Measurements from ENCODE around the gene CARNS1.

CARNS1 gene

DNA sequence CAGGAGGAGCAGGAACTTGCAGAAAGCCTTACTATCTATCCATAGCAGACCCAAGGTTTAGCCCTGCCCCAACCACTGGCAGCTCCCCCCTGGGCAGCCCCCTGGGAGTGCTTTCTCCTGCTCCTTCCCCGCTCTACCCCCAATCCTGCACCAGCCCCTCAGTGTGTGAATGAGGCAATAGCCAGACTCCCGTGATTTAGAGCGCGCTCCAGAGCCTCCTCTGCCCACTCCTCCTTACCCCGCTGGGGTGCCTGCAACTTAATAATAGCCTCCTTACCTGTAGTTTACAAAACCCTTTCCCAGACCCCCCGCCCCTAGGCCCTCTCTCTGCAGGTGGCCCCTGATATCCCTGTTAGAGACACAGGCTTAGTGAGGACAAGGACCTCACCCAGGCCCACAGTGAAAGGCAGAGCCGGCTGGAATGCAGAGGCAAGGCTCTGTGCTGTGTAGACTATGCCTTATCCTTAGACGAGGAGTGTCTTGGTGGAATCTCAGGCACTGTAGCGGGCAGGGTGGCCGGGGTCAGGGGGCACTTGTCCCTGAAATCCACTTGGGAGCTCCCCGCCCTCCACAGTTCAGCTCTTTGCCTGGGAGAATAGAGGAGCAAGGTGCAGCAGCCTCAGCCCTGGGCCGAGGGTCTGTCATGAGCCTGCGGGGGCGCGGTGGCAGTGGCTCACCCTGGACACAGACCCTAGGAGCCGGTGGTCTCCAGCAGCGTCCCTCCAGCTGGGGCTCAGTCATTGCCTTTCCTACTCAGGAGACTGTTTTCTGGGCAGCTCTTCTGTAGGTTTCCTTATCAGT is 4.3 kb upstream of the CARNS1 start:
- no peak for DNase-seq

DNA sequence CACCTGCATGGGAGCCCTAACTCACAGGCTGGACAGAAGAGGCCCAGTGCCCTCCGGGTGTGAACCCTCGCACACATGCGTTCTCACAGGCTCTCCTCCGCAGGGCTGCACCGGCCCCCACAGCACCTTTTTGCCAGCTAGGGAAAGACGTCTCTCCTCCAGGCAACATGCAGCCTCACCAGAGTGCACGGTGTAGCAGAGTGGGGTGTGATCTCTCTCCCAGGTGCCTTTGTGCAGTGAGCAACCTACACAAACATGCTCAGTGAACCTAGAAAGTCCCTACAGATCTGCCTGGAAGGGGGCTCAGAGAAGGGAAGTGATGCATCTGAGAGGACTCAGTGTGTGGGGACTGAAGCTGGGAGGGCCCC is 3.7 kb upstream of the CARNS1 start:
- peak in 1 of 2 donors; percentile 22 for DNase-seq

DNA sequence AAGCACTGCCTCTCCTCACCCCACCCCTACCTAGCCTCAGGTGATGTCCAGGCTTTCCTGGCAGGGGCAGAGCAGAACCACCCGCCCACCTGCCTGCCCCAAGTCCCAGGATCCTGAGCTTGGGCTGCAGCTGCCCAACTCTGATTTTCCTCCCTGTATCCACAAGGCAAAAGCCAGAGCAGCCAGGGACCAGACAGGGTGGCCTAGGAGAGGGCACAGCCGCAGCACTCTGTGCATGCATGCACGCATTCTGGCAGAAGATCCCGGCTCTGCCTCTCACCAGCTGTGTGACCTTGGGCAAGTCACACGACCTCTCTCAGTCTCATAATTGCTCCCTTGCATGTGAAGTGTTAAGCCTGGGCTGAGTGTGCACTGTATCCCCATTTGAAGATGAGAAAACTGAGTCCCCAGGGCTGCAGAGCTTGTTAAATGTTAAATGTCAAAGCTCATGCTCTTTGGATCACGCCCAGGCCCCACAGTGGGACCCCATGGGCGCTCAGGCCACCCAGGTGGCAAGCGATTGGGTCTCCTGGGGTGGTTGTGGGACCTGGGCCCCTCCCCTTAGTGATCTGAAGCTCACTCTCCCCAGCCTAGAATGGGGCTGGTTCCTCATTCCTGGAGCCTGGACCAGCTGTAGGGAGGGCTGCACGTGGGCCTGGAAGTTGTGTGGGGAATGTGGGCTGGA is 2.8 kb upstream of the CARNS1 start:
- DNase-seq = no peak

DNA sequence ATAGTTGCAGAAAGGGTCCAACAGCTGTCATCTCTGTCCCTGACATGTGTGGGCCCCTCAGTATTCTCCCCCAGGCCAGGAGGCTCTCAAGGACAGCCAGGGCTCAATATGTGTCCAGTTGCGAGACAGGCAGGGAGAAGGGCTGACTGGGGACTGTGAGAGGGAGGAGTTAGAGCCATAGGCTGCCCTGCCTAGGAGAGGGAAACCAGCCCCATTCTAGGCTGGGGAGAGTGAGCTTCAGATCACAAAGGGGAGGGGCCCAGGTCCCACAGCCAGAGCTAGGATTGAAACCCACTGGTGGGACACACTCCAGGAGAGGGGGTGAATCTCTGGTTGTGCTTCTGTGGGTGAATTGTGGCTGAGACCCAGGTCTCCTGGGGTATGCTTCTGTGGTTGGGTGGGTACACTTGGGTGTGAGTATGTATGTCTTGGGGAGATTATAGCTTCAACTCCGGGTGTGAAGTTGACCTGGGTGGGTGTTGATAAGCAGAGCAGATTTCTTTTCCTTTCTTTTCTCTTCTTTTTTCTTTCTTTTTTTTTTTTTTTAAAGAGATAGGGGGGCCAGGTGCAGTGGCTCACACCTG is 2.1 kb upstream of the CARNS1 start:
- no peak for DNase-seq

DNA sequence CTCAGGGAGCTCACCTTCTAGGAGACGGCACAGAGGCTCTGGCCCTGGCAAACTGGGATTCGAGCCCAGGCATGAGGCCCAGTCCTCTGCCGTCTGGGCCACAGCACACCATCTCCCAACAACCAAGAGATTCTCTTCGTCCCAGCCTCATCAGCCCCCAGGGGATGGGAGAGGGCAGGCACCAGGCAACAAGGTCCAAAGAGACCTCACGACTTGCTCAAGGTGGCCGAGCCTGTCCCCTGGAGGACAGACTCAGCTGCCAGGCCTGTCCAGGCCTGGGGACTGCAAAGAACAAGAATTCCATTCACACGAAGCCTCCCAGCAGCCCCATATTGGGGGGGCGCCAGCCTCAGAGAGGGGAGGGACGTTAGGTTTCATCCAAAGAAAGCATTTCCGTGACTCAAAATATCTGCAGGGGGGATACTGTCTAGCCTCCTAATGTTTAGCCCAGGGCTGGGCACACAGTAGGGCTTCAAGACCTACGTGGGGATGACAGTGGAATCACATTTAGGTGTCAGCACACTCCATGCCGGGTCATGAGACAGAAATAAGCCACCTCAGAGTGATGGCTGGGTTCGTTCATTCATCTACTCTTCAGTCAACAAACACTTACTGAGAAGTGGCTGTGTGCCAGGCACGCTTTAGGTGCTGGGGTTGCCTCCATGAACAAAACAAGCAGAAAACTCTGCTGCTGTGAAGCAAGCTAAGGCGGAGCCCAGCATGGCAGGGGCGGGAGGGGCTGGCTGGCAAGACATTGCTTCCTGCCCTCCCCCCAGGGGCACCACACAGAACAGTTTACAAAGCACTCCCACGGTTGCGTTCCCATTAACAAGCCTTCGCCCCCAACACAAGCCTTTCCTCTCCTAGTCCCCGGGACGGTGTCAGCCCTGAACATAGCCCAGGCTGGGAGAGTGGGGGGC is 1.2 kb downstream of the CARNS1 start:
- DNase-seq = peak; percentile 49 to 64

DNA sequence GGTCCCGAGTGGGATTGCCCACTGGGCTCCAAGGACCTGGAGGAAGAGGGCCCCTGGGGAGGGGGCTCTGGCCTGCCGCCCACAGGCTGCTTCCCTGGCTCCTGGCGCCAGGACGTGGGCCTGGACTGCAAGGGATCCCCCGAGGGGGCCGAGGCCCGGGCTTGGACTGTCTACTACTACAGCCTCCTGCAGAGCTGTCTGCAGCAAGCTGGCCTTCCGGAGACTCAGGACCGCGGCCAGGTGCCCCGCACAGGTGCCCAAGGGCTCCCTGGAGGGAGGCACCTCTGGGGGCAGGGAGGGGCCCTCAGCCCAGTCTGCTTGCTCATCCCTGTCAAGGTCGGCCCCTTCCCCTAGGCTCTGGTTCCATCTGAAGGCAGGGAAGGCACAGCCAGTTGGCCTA is 1.9 kb downstream of the CARNS1 start:
- no peak for DNase-seq

DNA sequence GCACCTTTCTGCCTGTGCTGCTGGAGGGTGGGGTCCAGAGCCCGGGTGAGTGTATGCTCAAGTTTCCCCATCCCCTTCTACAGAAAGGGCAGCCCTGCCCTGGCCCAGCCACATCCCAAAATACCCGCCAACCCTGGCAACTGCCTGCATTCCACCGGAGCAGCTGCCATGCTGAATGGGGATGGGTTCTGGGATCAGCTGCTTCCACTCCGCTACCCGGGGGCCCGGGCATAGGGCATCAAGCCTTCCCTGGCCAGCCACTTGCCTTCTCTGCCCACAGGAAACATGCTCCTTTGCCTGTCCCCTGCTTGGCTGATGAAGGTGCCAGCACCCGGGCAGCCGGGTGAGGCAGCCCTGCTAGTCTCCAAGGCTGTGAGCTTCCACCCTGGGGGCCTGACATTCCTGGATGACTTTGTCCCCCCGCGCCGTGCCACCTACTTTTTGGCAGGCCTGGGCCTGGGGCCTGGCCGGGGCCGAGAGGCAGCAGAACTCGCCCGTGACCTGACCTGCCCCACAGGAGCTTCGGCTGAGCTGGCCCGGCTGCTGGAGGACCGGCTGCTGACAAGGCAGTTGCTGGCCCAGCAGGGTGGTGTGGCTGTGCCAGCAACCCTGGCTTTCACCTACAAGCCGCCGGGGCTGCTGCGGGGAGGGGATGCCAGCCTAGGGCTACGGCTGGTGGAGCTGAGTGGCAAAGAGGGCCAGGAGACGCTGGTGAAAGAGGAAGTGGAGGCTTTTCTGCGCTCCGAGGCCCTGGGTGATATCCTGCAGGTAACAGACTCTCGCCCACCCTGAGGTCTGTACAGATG is 3.2 kb downstream of the CARNS1 start:
- DNase-seq = peak in 1 of 2 donors; percentile 40

DNA sequence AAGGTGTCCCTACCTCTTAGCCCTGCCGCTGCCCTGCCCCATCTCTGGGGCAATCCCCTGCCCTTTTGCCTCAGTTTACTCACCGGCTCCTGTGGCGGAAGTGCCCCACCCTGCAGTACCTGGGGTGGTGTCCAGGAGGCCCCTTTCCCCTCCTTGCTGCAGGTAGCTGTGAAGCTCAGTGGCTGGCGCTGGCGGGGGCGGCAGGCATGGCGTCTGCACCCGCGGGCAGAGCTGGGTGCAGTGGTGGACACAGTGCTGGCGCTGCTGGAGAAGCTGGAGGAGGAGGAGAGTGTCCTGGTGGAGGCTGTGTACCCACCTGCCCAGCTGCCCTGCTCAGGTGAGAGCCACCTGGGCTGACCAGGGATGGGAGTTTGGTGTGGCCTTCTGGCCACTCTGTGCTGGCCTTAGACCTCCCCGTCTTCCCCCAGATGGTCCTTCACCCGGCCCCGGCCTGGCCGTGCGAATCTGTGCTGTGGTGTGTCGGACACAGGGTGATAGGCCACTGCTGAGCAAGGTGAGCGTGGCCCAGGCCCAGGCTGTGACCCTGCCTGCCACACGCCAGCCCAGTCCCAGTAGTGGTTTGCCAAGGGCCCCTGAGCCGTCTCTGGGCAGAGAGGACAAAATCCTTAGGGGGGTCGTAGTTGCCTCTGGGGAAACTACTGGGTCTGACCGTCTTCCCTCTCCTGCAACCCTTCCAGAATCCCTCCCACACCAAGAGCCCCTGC is 4.0 kb downstream of the CARNS1 start:
- peak in 1 of 2 donors; percentile 13 for DNase-seq

DNA sequence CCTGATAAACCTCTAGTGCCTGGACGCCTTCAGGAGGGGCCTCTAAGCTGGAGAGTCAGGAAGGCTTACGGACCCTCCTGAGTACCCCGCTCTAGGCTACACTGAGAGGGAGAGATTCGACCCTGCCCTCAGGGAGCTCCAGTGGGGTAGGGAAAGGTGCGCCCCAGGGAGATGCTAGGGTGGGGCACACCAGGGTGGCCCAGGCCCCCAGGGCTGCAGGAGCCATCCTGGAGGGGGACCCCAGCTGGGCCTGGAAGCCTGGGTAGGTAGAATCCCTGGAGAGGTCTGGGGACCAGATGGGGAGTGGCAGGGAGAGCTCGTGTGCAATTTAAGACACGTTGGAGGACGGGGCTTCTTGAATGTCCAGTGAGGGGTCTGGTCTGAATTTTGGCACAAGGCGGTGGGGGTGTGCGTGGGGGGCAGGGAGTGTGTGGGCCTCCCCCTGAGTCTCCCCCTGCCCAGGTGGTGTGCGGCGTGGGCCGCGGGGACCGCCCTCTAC is 4.7 kb downstream of the CARNS1 start:
- DNase-seq = peak in 1 of 2 donors; percentile 6

DNA sequence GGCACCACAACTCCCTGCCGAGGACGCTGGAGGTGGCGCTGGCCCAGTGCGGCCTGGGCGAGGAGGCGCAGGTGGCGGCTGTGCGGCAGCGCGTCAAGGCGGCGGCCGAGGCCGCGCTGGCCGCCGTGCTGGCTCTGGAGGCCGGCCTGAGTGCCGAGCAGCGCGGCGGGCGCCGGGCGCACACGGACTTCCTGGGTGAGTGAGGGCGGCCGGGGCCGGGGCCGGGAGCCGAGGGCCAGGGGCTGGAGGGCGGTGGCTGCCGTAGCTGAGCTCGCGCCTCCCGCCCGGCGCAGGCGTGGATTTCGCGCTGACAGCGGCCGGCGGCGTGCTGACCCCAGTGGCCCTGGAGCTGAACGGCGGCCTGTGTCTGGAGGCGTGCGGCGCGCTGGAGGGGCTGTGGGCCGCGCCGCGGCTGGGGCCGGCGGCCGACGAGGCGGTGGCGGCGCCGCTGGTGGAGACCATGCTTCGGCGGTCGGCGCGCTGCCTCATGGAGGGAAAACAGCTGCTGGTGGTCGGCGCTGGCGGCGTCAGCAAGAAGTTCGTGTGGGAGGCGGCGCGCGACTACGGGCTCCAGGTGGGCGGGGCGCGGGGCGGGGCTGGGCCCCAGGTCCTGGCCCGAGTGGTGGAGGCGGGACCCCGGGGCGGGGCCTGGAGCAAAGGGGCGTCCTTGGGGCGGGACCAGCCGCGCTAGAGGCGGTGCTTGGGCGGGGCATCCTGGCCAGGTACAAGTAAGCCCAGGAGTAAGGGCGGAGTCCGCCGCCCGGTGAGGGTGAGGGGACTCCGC is 5.4 kb downstream of the CARNS1 start:
- peak; percentile 99 to 100 for DNase-seq

DNA sequence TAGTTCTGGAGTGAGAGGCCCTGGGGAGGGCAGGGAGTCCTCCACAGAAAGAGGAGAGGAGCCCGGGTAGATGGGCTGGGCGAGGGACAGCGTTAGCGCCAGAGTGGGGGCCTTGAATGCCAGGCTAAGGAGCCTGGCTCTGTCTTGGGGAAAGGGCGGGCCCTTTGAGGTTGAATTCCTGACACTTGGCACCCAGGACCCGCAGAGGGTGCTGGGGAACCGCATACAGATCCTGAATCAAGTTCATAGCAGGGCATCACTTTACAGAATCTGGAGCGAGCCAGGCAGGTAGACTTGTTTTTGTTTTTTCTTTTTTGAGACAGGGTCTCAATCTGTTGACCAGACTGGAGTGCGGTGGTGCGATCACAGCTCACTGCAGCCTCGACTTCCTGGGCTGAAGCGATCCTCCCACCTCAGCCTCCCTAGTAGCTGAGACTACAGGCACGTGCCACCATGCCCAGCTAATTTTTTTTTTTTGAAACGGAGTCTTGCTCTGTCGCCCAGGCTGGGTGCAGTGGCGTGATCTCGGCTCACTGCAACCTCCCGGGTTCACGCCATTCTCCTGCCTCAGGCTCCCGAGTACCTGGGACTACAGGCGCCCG is 6.1 kb downstream of the CARNS1 start:
- DNase-seq = no peak

DNA sequence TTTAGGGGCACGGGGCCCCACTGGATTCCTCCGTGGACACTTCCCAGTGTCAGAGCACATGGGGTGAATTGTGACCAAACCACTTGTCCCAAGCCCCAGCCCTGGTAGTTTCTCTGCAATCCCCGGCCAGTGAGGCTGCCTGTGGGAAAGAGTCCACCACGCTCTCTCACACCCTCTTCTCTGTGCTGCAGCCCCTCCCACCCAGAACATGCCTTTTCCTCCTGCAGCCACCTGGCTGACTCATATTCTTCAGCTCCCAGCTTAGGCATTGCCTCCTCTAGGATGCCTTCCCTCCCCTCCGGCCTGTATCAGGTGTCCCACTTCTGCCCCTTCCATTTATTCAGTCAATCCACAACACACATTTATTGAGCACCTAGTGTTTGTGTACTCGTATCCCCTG is 7.4 kb downstream of the CARNS1 start:
- no peak for DNase-seq

DNA sequence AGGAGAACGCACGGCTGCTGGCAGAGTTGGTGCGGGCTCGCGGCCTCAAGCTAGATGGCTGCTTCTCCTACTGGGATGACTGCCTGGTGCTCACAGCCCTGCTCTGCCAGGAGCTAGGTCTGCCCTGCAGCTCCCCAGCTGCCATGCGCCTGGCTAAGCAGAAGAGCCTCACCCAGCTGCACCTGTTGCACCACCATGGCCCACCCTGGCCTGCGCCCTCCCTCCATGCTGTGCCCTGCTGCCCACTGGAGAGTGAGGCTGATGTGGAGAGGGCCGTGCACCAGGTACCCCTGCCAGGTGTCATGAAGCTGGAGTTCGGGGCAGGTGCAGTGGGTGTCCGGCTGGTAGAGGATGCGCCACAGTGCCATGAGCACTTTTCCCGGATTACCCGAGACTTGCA is 8.0 kb downstream of the CARNS1 start:
- DNase-seq = no peak

DNA sequence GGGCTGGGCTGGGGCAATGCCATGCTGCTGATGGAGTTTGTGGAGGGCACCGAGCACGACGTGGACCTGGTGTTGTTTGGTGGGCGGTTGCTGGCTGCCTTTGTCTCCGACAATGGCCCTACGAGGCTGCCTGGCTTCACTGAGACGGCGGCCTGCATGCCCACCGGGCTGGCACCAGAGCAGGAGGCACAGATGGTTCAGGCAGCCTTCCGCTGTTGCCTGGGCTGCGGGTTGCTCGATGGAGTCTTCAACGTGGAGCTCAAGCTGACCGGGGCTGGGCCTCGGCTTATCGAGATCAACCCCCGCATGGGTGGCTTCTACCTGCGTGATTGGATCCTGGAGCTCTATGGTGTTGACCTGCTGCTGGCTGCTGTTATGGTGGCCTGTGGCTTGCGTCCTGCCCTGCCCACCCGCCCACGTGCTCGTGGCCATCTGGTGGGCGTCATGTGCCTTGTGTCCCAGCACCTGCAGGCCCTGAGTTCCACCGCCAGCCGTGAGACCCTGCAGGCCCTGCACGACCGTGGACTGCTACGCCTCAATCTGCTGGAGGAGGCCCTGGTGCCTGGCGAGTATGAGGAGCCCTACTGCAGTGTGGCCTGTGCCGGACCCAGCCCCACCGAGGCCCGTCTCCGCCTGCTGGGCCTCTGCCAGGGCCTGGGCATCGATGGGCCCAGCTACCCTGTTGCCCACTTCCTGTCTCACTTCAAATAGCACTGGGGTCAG is 8.6 kb downstream of the CARNS1 start:
- no peak for DNase-seq

DNA sequence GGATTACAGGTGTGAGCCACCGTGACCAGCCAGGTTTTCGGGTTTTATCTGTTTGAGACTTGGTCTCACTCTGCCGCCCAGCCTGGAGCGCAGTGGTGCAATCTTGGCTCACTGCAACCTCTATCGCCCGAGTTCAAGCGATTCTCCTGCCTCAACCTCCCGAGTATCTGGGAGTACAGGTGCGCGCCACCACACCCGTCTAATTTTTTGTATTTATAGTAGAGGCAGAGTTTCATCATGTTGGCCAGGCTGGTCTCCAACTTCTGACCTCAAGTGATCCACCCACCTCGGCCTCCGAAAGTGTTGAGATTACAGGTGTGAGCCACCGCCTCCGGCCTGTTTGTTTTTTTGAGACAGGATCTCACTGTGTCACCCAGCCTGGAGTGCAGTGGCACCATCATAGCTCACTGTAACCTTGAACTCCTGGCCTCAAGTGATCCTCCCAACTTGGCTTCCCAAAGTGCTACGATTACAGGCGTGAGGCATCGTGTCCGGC is 11.9 kb downstream of the CARNS1 start:
- DNase-seq = peak in 1 of 2 donors; percentile 20

DNA sequence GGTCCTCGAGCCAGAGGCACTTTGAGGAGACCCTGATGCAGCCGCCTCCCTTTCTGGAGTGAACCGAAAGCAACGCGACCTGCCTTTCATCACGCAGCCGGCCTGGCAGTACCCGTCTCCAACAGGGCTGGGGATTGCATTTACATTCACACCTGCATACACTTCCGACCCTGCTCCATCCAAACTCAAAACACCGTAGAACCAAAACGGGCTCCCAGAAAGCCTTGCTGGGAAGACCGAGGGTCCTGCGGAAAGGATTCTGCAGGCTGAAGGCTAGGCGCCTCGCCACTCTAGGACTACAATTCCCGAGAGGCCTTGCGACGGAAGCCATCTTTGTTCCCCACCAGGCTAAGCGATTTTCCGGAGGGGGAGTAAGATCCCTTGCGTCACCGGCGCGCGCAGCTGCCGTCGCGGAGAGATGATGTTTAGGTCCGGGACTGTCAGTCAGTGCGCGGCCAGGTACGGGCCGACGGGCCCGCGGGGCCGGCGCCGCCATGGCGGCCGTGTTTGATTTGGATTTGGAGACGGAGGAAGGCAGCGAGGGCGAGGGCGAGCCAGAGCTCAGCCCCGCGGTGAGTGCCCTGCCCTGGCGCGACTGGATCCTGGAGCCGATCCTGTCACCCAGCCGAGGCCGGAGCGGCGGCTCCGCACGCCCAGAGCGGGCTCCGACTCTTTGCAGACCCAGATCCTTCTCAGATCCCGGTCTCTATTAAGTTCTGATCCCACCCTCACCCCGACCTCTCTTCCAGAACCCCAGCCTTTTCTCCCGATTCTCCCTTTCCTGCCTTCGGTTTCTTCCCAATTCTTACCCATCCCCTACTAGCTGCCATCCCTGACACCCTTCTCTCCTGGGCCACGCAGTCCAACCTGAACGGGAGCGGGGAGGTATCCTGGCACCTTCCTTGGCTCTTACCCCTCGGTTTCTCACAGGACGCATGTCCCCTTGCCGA is 12.8 kb downstream of the CARNS1 start, which contains the start of gene RPS6KB2:
RPS6KB2 (plus strand) TSS at position 443 of the 950 bp plus-strand sequence; CDS start at position 495, 52 bp downstream.
- peak; percentile 100 for DNase-seq

DNA sequence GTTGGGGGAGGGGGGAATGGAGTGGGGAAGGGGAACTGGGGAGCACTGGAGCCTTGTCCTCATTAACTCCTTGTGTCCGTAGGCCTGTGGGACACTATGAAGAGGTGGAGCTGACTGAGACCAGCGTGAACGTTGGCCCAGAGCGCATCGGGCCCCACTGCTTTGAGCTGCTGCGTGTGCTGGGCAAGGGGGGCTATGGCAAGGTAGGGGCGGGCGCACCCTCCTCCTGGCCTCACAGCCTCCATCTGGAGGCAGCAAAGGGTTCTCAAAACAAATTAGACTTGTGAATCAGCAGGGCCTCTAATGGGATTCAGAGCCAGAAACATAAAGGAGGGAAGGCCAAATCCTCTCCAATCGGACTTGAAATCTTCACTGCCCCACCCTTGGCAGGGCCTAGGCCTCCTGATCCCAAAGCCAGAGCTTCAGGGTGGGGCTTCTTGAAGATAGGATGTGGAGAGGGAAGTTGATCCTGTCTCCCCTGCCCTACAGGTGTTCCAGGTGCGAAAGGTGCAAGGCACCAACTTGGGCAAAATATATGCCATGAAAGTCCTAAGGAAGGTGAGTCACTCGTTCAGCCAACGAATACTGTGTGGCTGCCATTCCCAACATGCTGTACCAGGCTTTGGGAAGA is 13.7 kb downstream of the CARNS1 start:
- no peak for DNase-seq
